WI38 (cell line): ENCODE results near the gene PDIA4.

Experiments used
- H3K4me3 ChIP-seq: 2 replicates; pipeline ENCODE4 v1.5.1; 2011; ENCODE audit warnings: low read depth, mild to moderate bottlenecking, control low read depth, low read length
- TF ChIP-seq, protein P1 (sequence below): IDR thresholded peaks from 2 replicates; pipeline ENCODE4 v1.5.1; 2012; ENCODE audit warnings: low read depth, mild to moderate bottlenecking, control low read depth, low read length

PDIA4 gene

DNA sequence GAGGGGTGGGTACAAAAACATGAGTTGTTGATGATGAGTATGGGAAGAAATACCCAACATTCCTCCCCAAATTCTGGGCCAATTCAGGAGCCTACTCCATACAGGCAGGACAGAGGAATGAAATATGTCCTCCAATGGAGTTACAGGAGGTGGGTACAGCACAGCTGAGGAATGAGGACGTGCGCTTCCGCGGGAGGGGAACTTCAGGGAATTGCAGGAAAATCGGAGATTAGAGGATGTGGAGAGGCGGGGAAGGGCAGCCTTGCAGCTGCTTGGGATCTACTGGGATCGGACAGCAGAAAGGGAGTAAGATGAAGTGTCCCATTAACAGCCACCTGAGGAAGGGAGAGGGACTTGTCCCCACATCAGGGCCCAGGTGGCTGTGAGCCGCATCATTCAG lies 50.2 kb downstream of the PDIA4 start:
- H3K4me3 ChIP-seq: no peak overlapping the region
- TF ChIP-seq, protein P1, sequence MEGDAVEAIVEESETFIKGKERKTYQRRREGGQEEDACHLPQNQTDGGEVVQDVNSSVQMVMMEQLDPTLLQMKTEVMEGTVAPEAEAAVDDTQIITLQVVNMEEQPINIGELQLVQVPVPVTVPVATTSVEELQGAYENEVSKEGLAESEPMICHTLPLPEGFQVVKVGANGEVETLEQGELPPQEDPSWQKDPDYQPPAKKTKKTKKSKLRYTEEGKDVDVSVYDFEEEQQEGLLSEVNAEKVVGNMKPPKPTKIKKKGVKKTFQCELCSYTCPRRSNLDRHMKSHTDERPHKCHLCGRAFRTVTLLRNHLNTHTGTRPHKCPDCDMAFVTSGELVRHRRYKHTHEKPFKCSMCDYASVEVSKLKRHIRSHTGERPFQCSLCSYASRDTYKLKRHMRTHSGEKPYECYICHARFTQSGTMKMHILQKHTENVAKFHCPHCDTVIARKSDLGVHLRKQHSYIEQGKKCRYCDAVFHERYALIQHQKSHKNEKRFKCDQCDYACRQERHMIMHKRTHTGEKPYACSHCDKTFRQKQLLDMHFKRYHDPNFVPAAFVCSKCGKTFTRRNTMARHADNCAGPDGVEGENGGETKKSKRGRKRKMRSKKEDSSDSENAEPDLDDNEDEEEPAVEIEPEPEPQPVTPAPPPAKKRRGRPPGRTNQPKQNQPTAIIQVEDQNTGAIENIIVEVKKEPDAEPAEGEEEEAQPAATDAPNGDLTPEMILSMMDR: no peak

- TF ChIP-seq, protein P1: no peak
- H3K4me3 ChIP-seq: no peak overlapping the region
Observed at GRCh38 chr7:148975896-148976295, 52.4 kb downstream of the PDIA4 start.

DNA sequence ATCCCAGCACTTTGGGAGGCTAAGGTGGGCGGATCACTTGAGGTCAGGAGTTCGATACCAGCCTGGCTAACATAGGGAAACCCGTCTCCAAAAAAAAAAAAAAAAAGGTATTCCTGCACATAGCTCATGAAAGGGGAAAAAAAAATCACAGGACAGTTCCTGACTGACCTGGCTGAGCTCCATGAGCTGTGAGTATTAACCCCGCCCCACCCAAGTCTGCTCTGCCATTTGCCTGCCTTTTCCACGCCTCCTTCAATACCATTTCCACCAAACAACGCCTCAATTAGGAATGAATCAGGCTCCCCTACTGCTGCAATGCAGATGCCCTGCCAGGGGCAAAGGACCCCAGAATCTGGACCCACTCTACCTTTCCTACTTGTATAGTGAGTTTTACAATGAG lies 55.0 kb downstream of the PDIA4 start:
- no peak overlapping the region for H3K4me3 ChIP-seq
- TF ChIP-seq, protein P1: no peak

DNA sequence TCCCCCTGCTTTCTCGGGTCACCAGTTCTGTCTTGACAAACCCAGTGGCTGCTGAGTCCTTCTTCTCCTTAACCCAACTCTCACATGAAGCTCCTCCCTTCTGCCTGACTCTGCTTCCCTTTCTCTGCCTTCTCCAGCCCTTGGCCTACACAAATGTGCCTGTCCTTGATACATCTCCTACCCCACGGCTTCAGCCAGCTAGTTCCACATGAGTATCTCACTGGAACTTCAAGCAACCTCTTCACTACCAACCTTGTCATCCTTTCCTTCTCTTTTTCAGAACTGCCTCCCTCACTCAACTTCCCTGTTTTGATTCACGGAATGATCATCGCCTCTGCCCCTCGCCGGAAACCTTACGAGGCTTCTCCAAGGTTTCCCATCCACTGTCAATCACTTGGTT lies 55.9 kb downstream of the PDIA4 start:
- no peak overlapping the region for H3K4me3 ChIP-seq
- TF ChIP-seq, protein P1: no peak

- TF ChIP-seq, protein P1: no peak
Observed at GRCh38 chr7:148967602-148968001, 60.7 kb downstream of the PDIA4 start.

GRCh38 chr7:148967032-148967372 lies 61.3 kb downstream of the PDIA4 start:
- H3K4me3 ChIP-seq: no peak overlapping the region; the same call in 1 of the 2 replicates
- TF ChIP-seq, protein P1: no peak

More at GRCh38 chr7:148967602-148968001, 60.7 kb downstream of the PDIA4 start:
- H3K4me3 ChIP-seq: no peak overlapping the region

- TF ChIP-seq, protein P1: no peak
- H3K4me3 ChIP-seq: no peak overlapping the region; the same call in 1 of the 2 replicates
Observed at GRCh38 chr7:148964483-148965267, 63.6 kb downstream of the PDIA4 start.
